ENCODE measurements around the gene CCNB2.

The CCNB2 gene

DNA sequence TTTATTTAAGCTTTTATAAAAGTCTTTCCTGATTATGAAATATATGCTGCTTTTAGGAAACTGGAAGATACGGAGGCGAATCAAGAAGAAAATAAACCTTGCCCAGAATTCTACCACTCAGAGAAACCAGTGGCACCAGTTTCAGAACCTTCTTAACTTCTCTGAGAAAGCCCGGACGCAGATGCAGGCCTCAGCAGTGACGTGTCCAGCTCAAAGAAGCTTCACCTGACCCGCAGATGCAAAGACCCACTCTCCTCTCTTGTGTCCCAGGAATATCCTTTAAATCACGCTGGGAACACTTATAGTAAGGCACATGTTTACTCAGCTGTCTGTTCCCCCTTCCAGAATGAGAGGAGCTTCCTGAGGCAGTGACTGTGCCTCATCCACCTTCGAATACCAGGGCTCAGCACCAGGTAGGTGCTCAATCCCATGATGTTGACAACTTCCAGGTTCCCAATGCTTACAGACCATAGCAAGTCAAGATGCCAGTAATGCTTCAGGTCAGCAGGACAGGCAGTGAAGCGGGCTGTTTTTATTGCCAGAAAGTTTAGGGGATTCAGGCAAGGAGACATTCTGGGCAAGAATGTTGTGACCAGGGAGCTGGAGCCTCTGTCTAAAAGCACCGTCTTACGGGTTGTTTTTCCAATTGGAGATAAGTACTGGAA, 61.8 kb downstream of the CCNB2 start:
- no peak for DNase-seq (ENCODE audit: low spot score)

DNA sequence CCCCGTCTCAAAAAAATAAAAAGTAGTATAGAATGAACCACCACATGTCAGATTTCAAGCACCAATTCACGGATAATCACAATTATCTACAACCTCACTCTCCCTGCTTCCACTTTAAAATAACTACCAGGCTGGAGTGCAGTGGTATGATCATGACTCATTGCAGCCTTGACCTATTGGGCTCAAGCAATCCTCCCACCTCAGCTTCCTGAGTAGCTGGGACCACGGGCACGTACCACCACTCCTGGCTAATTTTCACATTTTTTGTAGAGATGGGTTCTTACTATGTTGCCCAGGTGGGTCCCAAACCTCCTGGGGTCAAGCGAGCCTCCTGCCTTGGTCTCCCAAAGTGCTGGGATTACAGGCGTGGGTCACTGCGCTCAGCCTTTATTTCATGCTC, 63.6 kb downstream of the CCNB2 start:
- no peak for DNase-seq (ENCODE audit: low spot score)

DNA sequence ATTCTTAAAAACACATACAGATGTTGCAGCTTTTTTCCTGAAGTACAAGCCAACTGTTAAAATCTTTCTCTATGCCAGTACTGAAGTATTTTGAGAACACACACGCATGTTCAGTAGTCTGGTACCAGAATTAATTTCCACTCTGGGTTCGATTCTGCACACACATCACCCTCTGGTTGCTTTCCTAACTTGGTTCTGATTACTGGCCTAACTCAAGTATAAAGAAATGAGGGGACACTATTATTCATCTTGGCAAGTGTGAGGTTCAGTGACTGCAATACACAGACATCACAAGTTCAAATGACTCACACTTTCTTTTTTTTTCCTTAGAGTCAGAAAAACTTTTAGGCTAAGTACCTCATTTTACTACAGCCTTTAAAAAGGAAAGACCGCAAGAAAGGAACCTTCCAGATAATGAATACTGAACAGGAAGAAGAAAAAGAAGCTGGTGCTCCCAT, 64.3 kb downstream of the CCNB2 start:
- no peak for DNase-seq (ENCODE audit: low spot score)

GRCh38 chr15:59170295-59171066, 65.5 kb downstream of the CCNB2 start:
- no peak for DNase-seq (ENCODE audit: low spot score)

DNA sequence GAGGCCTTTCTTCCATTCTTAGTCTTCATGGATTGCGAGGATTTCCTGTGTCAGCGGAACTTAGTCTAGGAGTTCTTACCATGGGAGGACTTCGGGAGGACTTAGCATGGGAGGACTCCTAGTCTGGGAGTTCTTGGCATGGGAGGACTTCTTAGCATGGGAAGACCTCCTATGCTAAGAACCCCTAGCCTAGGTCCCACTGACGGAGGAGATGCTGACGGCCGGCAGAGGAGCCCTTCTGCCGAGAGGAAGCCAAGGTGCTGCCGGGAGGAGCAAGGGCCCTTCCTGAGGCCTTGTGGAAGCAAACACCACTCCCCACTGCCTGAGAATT, 66.1 kb downstream of the CCNB2 start:
- no peak for DNase-seq (ENCODE audit: low spot score)

- no peak for DNase-seq (ENCODE audit: low spot score)
These were observed 67.4 kb downstream of the CCNB2 start for GRCh38 chr15:59172289-59172901.

GRCh38 chr15:59173194-59173593, 68.2 kb downstream of the CCNB2 start:
- DNase-seq (ENCODE audit: low spot score), result no peak

DNA sequence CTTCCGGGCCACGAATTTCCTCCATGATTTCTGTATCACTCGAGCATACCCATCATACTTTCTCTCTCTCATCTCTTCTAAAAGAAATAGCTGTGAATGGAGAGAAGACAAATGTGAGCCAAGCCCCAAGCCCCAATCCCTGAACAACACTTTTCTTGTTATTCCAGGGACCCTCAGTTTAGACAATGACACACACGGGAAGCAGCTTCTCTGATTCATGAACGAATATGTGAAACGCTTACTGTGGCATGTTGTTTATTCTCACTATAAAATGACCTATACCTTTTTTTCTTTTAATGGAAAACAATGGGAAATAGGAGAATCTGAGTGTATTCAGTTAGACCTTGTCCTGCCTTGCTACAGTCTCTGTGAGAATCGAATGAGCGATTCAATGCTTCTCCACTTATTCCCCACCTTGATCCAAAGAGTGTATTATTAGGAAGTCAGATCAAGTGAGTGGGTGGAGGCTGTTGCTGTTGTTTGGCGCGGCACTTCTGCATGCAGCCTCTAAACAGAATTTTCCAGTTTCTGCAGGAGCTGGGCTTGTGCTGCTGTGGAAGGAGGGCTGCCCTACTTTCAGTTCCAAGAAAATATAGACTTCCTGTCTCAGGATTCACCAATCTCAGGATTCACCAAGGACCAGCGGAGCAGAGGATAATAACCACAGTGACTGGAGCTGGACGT, 69.3 kb downstream of the CCNB2 start:
- no peak for DNase-seq (ENCODE audit: low spot score)
